Stimulated activated CD4-positive, alpha-beta T cell treated with anti-CD3 and anti-CD28 coated beads, Interleukin-2, amount 100 ng/mL, for 4 hours (primary cell): ENCODE measurements around the gene QPRT.
"Not testable (repeated sequence)": the region's sequence is repeated elsewhere in the genome, so short reads cannot be mapped to it uniquely, and the experiment has no call there.

Source experiments
- DNase-seq: peaks from one replicate; pipeline ENCODE4 v3.0.0-alpha.2; 2020; ENCODE audit warnings: low read depth

Gene QPRT

GRCh38 chr16:29694384-29695195 lies 15.6 kb downstream of the QPRT start:
- no peak for DNase-seq

DNA sequence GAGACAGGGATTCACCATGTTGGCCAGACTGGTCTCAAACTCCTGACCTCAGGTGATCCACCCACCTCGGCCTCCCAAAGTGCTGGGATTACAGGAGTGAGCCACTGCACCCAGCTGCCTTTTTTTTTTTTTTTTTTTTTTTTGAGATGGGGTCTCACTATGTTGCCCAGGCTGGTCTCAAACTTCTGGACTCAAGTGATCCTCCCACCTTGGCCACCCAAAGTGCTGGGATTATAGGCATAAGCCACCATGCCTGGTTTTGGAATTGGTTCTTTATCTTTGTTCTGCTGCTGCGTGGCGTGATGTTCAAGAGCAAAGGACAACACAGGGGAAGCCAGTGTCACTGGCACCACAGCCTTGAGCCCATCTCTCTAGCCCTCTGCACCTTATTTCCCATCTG lies 16.7 kb downstream of the QPRT start:
- DNase-seq: not testable (repeated sequence)

DNA sequence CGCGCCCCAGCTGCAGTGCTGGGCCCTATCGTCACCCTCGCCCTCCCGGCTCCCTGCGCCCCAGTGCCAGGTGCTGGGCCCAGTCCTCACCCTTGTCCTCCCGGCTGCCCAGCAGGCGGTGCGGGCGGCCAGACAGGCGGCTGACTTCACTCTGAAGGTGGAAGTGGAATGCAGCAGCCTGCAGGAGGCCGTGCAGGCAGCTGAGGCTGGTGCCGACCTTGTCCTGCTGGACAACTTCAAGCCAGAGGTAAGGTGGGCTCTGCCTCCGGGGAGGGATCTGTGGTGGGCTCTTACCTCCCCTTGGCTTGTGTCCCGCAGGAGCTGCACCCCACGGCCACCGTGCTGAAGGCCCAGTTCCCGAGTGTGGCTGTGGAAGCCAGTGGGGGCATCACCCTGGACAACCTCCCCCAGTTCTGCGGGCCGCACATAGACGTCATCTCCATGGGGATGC lies 17.9 kb downstream of the QPRT start:
- no peak for DNase-seq

- no peak for DNase-seq
These were observed 18.4 kb downstream of the QPRT start for GRCh38 chr16:29697391-29697790.

DNA sequence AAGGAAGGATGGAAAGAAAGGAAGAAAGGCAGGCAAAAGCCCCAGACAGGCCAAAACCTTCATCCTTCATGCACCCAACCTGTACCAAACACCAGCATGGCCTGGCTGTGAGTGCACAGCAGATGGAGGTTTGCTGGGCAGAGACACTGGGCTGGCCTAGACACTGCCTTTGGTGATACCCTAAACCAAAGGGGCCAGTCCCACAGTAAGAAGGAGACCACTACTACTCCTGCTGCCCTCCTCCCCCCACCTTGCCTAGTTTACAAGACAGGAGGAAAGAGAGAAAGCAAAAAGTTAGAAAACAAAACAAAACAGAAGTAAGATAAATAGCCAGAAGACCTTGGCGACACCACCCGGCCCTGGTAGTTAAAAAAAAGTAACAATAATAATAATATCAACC lies 19.1 kb downstream of the QPRT start:
- no peak for DNase-seq

DNA sequence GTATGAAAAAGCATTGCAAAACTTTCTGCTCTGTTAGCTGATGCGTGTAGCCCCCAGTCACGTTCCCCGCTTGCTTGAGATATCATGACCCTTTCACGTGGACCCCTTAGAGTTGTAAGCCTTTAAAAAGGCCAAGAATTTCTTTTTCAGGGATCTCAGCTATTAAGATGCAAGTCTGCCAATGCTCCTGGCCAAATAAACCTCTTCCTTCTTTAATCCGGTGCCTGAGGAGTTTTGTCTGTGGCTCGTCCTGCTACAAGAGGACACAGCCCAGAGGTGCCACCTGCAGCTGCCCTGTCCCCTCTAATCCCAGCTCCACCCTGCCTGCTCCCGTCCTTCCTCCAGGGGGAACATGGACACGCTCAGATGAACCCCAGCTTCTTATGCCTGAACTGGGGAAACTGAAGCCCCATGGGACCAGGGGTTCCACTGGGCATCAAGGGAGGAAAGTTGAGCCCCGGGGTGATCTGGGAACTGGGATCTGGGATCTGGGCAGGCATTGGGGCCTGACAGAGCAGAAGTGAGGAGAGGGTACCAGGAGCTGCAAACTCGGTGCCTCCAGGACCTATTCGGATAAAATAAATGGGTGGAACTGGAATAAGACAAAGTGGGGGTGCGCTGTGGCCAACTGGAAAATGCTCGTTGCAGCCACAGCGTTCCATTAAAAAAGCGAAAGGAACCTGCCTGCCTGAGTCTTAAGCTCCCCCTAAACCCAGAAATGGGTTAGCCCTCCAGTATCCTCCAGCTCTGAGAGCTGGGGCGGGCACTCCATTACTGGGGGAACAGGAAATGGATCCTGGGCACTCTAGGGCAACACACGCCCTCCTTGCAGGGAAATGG lies 19.7 kb downstream of the QPRT start:
- no peak for DNase-seq

- no peak for DNase-seq
These were observed 20.6 kb downstream of the QPRT start for GRCh38 chr16:29699324-29700219.

DNA sequence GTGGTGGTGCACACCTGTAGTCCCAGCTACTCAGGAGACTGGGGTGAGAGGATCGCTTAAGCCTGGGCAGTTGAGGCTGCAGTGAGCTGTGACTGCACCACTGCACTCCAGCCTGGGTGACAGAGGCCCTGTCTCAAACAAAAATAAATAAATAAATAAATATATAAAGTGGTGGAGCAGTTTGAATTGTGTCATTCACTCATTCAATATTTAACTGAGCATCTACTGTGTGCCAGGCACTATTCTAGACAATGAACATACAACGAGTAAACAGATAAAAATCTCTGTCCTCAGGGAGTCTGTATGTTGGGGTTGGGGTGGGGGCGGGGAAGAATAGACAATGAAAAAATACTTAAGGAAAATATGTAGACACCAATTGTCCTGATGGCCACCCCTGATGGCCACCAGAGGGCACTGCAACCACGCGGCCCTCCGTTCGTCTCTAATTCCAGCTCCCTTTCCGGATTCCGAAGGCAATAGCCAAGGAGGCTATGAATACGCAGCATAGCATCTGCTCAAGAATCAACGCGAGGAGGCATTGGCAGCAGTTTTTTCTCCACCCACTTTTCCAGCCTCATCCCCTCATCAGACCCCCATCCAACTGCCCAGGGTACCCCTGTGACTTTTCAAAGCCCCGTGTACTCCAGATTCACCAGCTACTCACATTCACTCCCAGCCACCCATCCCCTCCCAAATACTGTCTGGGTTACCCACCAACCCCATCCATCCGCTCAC lies 21.4 kb downstream of the QPRT start:
- peak; percentile 62 for DNase-seq

DNA sequence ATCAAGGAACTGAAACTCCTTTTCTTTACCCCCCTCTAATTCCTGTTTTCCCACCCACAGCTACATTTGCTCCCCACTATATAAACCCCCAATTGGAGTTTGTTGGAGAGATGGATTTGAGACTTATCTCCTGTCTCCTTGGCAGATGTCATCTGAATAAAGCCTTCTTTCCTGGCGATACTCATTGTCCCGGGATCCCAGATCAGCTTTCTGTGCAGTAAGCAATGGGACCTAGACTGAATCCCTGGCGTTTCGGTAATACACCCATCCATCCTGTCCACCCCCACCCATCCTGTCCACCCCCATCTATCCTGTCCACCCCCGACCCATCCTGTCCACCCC lies 22.2 kb downstream of the QPRT start:
- DNase-seq: no peak

DNA sequence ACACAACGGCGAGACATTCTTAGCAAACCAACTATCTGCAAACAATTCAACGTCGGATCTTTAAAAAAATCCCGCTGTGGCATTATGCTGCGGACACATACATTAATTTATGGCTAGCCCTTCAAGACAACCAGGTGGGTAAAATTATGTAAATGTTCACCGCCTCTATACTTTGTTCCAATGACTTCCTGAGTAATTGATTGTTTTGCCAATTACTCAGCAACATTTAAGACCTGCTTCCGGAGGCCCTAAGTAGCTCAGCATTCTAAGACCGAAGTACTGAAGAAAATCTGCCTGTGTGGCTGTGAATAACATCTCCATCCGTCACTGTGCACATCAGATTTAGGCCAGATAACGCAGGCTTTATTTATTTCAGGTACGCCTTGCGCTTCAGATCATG lies 23.3 kb downstream of the QPRT start:
- DNase-seq: no peak

DNA sequence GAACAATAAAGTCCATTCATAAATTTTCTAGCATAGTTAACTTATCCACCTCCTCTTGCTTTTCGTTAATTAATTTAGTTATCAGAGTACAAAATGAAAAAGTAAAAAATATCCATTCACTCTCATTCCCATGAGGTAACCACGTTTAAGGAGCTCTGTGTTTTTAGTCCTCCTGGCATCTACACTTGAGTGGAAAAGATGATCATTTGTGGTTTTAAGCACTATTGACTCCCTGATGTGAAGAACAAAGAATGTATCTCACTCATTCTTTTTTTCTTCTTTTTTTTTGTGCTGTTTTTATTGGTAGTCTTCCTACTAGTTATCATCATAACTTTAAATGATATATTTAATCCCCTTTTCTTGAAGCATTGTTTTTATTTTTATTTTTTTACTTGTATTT lies 26.1 kb downstream of the QPRT start:
- no peak for DNase-seq

GRCh38 chr16:29707160-29707559 lies 28.2 kb downstream of the QPRT start:
- DNase-seq: not testable (repeated sequence)

- DNase-seq: no peak
These were observed 30.1 kb downstream of the QPRT start for GRCh38 chr16:29708917-29709600.

DNA sequence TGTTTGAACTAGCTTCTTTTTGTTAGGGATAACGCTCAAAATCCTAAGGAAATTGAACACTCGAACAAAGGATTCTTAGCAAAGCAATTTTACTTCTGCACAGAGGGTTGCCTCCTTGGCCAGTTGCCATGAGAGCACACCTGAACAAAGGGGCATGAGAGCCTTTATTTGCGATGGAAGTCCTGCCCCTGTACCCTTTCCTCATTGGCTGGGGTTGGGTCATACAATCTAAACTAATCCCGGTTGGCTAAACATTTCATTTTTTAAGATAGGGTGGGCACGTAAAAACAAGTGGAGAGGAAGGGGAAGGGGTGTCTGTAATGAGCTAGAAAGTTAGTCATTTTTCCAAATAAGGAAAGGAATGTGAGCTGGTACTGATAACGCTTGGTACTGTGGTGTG lies 30.7 kb downstream of the QPRT start:
- not testable (repeated sequence) for DNase-seq

- peak; percentile 43 for DNase-seq
These were observed 31.5 kb downstream of the QPRT start for GRCh38 chr16:29710227-29711219.

- DNase-seq: no peak
These were observed 33.8 kb downstream of the QPRT start for GRCh38 chr16:29712809-29713208.

DNA sequence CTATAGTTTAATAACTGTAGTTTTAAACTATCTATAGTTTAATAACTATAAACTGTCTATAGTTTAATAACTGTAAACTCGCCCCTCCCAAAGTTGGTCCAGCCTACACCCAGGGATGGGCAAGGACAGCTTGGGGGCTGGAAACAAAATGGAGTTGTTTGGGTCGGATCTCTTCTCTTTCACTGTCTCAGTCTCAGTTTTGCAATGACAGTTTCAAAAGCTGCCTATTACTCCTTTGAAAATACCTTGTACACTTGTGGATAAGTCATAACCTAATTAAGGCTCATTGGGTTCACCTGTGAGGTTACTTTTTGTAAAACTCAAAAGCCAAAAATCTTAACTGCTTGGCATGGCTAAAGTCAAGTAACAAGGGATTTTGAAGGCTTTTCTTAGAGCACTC lies 35.4 kb downstream of the QPRT start:
- DNase-seq: no peak

- no peak for DNase-seq
These were observed 36.0 kb downstream of the QPRT start for GRCh38 chr16:29714972-29715371.

- no peak for DNase-seq
These were observed 38.1 kb downstream of the QPRT start for GRCh38 chr16:29717113-29717512.

GRCh38 chr16:29719063-29719462 lies 40.1 kb downstream of the QPRT start:
- no peak for DNase-seq
